Bronchial epithelial cell (primary cell): Measurements from ENCODE around the gene NSMCE3. TPM values are rescaled to one million over a fixed set of nuclear protein-coding genes. Genes with fewer than 3 reads are reported as not detected.

Experiments used
- DNase-seq: peaks from one replicate; pipeline ENCODE4 v3.0.0-alpha.2; 2010; ENCODE audit warnings: low read depth
- FAIRE-seq: peaks from 2 replicates; lab custom pipeline; 2011; peaks lifted over from hg19 to GRCh38; lab: Jason Lieb, UNC
- H3K27me3 ChIP-seq: 2 replicates; pipeline ENCODE4 v1.5.1; 2011; ENCODE audit warnings: low read length; ENCODE audit not compliant: control insufficient read depth, insufficient read depth
- H3K36me3 ChIP-seq: 2 replicates; pipeline ENCODE4 v1.5.1; 2011; ENCODE audit warnings: low read length; ENCODE audit not compliant: control insufficient read depth, insufficient read depth
- H3K4me3 ChIP-seq: 2 replicates; pipeline ENCODE4 v1.5.1; 2011; ENCODE audit warnings: mild to moderate bottlenecking, low read depth, low read length, control low read depth
- CTCF ChIP-seq: IDR thresholded peaks from 2 replicates; pipeline ENCODE4 v1.5.1; 2011; ENCODE audit warnings: mild to moderate bottlenecking, moderate library complexity, low read length, control low read depth, inconsistent platforms; ENCODE audit not compliant: insufficient read depth, severe bottlenecking
- total RNA-seq: library from RNA; depleted of rRNA; stranded (reverse); fragments of >200 nt; gene quantifications from 2 replicates; pipeline ENCODE4 v1.2.1, GENCODE V29; 2014

NSMCE3 gene
- 4.7 and 5.0 TPM in 2 replicates for total RNA-seq

GRCh38 chr15:29269485-29270168 lies at the start of gene NSMCE3:
NSMCE3 (minus strand) TSS chr15:29269822; CDS start chr15:29269705, 117 bp downstream.
- FAIRE-seq (no peak), DNase-seq (peak; percentile 79)
- Histone ChIP-seq H3K36me3 (no peaks in the 10 kb centered on the region), H3K27me3 (no peaks in the 10 kb centered on the region), H3K4me3 (peak within 1 kb of the TSS; percentile 78)
- TF ChIP-seq CTCF: no peak

DNA sequence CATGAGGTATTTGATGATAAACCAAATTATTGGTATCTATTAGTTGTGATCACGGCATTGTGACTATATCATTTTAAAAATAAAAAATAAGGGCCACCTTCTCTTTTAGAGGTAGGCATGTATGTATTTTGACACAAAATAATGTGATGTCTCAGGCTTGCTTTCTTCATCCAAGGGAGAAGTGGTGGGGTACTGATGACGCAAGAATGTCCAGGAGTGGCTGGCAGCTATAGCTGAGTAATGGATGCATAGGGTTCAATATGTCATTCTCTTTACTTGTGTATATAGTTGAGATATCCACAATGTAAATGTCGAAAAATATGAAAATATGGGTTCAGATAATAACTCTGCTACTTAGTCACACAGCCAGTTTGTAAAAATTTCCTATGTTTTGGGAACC lies 46.8 kb upstream of the NSMCE3 start:
- no peak for FAIRE-seq
- no peaks in the 10 kb centered on the region for H3K36me3 ChIP-seq
- no peak for DNase-seq
- no peaks in the 10 kb centered on the region for H3K27me3 ChIP-seq
- TF ChIP-seq CTCF: no peak
- H3K4me3 ChIP-seq: no peak overlapping the region

DNA sequence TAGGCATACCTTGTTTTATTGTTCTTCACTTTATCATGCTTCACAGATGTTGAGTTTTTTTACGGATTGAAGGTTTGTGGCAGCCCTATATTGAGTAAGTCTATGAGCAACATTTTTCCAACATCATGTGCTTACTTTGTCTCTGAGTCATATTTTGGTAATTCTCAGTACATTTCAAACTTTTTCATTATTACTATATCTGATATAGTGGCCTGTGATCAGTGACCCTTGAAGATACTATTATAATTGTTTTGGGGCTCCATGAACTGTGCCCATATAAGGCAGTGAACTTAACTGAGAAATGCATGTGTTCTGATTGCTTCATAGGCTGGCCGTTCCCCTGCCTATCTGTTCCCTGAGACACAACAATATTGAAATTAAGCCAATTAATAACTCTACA lies 42.8 kb upstream of the NSMCE3 start:
- DNase-seq: peak; percentile 23
- Histone ChIP-seq H3K4me3 (no peak overlapping the region), H3K27me3 (no peaks in the 10 kb centered on the region), H3K36me3 (no peaks in the 10 kb centered on the region)
- no peak for FAIRE-seq
- TF ChIP-seq CTCF: no peak

DNA sequence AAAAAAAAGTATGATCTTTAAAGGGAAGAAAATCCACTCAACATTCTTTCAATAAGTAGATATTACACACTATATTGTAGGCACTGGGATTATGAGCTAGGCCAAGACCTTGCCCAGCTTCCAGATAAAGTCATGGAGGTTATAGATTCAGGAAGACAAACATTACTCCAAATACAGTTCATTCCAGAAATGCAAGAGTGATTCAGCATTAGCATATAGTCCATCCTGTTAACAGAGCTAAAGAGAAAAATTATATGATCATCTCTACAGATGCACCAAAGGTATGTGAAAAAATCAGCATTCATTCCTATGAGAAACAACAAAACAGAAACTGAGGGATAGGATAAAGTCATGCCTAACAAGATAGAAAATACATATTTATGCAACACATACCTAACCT lies 42.1 kb upstream of the NSMCE3 start:
- DNase-seq: no peak
- no peak for FAIRE-seq
- H3K27me3 ChIP-seq: no peaks in the 10 kb centered on the region
- H3K4me3 ChIP-seq: no peak overlapping the region
- no peak for TF ChIP-seq CTCF
- no peaks in the 10 kb centered on the region for H3K36me3 ChIP-seq

DNA sequence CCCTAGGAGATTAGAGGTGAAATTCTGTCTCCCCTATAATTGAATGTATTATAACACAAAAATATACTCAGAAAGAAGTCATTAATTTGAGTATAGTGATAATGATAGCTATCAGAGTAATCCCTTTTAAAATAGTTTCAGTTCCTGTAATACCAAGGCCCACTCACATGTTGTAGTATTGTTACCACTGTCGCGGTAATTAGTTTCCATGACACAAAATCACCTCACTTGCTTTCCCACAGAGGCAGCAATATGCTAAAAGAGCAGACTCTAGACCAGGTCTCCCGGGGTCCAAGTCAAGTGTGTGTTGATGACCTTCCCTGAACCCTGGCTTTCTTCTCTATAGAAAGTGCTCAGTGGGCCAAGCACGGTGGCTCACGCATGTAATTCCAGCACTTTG lies 39.5 kb upstream of the NSMCE3 start:
- H3K4me3 ChIP-seq: no peak overlapping the region
- no peak for TF ChIP-seq CTCF
- no peaks in the 10 kb centered on the region for H3K36me3 ChIP-seq
- DNase-seq (no peak), FAIRE-seq (no peak)
- H3K27me3 ChIP-seq: no peaks in the 10 kb centered on the region

DNA sequence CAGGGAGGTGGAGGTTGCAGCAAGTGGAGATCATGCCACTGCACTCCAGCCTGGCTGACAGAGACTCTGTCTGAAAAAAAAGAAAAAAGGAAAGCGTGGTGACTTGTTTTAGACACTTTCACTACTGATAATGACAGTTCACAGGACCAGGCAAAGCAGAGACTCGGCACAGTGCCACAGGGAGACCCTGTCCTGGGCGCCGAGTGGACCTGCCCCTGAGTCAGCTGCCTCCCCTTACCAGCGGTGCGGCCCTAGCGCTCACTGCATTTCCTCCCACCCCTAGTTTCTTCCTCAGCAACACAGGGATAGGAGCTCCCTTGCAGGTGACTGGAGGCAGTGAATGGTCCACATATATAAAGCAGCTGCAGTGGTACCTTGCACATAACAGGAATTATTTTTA lies 38.7 kb upstream of the NSMCE3 start:
- no peak for FAIRE-seq

More for the DNA sequence above, 38.7 kb upstream of the NSMCE3 start:
- H3K4me3 ChIP-seq: no peak overlapping the region
- no peaks in the 10 kb centered on the region for H3K36me3 ChIP-seq
- H3K27me3 ChIP-seq: no peaks in the 10 kb centered on the region
- TF ChIP-seq CTCF: no peak
- no peak for DNase-seq
